K562 (cell line): ENCODE measurements around the gene MAD2L1BP. TPM values are rescaled to one million over a fixed set of nuclear protein-coding genes. Genes with fewer than 3 reads are reported as not detected.

ENCODE experiments used
- ATAC-seq: fragments of 200-7000 bp; cut with Tn5 transposase; 3 replicates; pipeline ENCODE4 v1.9.1; 2020; ENCODE audit warnings: moderate library complexity
- BruUV-seq: library from RNA; stranded (reverse); fragments of 400-500 nt; replicated peaks from 2 replicates; lab custom pipeline; 2021; lab: Mats Ljungman, UMichigan
- CTCF ChIA-PET: fragments of 300-600 bp; formaldehyde crosslinking; extraction: SDS; loops from one replicate; lab custom pipeline; 2021; ENCODE audit warnings: low intra/inter-chr PET ratio; lab: Yijun Ruan, JAX
- POLR2A ChIA-PET: fragments of 300-600, 350-650 bp; sonication (Branson Sonifier 250); formaldehyde crosslinking; extraction: SDS; loops from one replicate; lab custom pipeline; 2021; ENCODE audit warnings: antibody characterized with exemption, inconsistent platforms; lab: Yijun Ruan, JAX
- DNase-seq, 4 experiments: peaks; one replicate each; pipeline versions ENCODE4 v3.0.0 to v3.0.0-alpha.2; 2011 to 2018; ENCODE audit warnings: low spot score in 3 of 4, mixed read lengths in 3 of 4; ENCODE audit errors: extremely low read depth in 1 of 4
- FAIRE-seq: peaks from 2 replicates; lab custom pipeline; 2011; peaks lifted over from hg19 to GRCh38; lab: Jason Lieb, UNC
- H2AFZ ChIP-seq: 2 replicates; pipeline ENCODE4 v1.6.0; 2011; ENCODE audit warnings: low read depth, low read length, control low read depth, inconsistent platforms
- H3K27ac ChIP-seq: fragments of 200-600 bp; 3 replicates; pipeline ENCODE4 v1.8.0; 2011; ENCODE audit warnings: low read depth, mild to moderate bottlenecking, control low read depth, inconsistent platforms, low read length, moderate library complexity, mixed read lengths; ENCODE audit errors: extremely low read depth
- H3K27me3 ChIP-seq, 2 experiments: fragments of 300-600 bp in 1 of 2; 2 replicates in 1 of 2; 3 replicates in 1 of 2; pipeline versions ENCODE4 v1.6.0 to v1.8.0; 2011; ENCODE audit warnings: inconsistent platforms in 2 of 2, low read length in 2 of 2, mild to moderate bottlenecking in 1 of 2, mixed read lengths in 1 of 2, moderate library complexity in 1 of 2; ENCODE audit not compliant: control insufficient read depth in 2 of 2, insufficient read depth in 2 of 2
- H3K36me3 ChIP-seq: fragments of 300-600 bp; 3 replicates; pipeline ENCODE4 v1.8.0; 2011; ENCODE audit warnings: mild to moderate bottlenecking, low read length, inconsistent platforms; ENCODE audit not compliant: control insufficient read depth, insufficient read depth
- H3K4me1 ChIP-seq, 2 experiments: fragments of 200-600 bp in 1 of 2; replicated peaks in 1 of 2; 2 replicates in 1 of 2; 3 replicates in 1 of 2; pipeline versions ENCODE4 v1.5.1 to v1.8.0; 2011; ENCODE audit warnings: inconsistent platforms in 2 of 2, low read length in 2 of 2, mild to moderate bottlenecking in 1 of 2, mixed read lengths in 1 of 2, moderate library complexity in 1 of 2; ENCODE audit not compliant: control insufficient read depth in 2 of 2, insufficient read depth in 2 of 2
- H3K4me2 ChIP-seq: 2 replicates; pipeline ENCODE4 v1.6.1; 2011; ENCODE audit warnings: low read length, control low read depth, inconsistent platforms, mixed read lengths; ENCODE audit not compliant: insufficient read depth
- H3K4me3 ChIP-seq: fragments of 200-600 bp; sonication (generic), shearing (Covaris generic); 2 replicates; pipeline ENCODE4 v1.5.1; 2016; ENCODE audit warnings: control low read depth, inconsistent platforms
- H3K79me2 ChIP-seq: fragments of 200-600 bp; 3 replicates; pipeline ENCODE4 v1.8.0; 2011; ENCODE audit warnings: low read length, inconsistent platforms; ENCODE audit not compliant: control insufficient read depth, insufficient read depth
- H3K9ac ChIP-seq, 2 experiments: 2 replicates each; pipeline versions ENCODE4 v1.6.0 to v1.6.1; 2011; ENCODE audit warnings: low read depth in 2 of 2, low read length in 2 of 2, control low read depth in 1 of 2, inconsistent platforms in 1 of 2, mild to moderate bottlenecking in 1 of 2, mixed read lengths in 1 of 2; ENCODE audit not compliant: insufficient read depth in 1 of 2
- H3K9me1 ChIP-seq: one replicate; pipeline ENCODE4 v1.6.0; 2011; ENCODE audit warnings: inconsistent platforms, mild to moderate bottlenecking, low read length, moderate library complexity; ENCODE audit not compliant: control insufficient read depth, insufficient read depth
- H3K9me3 ChIP-seq: replicated peaks from 2 replicates; pipeline ENCODE4 v1.5.1; 2011; ENCODE audit warnings: low read depth, low read length, inconsistent platforms; ENCODE audit not compliant: control insufficient read depth, insufficient read depth
- H4K20me1 ChIP-seq: replicated peaks from 2 replicates; pipeline ENCODE4 v1.6.1; 2011; ENCODE audit warnings: low read length, inconsistent platforms, mixed read lengths; ENCODE audit not compliant: control insufficient read depth, insufficient read depth
- ID3 ChIP-seq, 2 experiments: fragments of 250-450 bp in 1 of 2; fragments of 450-650 bp in 1 of 2; sonication (Bioruptor Pico) in 1 of 2; IDR thresholded peaks; 2 replicates each; pipeline versions ENCODE4 v1.6.1 to v1.8.0; 2016 to 2021; ENCODE audit warnings: mild to moderate bottlenecking in 2 of 2, moderate library complexity in 2 of 2, missing compliant biosample characterization in 1 of 2, missing genetic modification characterization in 1 of 2
- POLR2AphosphoS5 ChIP-seq: IDR thresholded peaks from 2 replicates; pipeline ENCODE4 v1.6.1; 2011; ENCODE audit warnings: mild to moderate bottlenecking, low read depth, low read length, moderate library complexity; ENCODE audit not compliant: control insufficient read depth, insufficient read depth
- THRA ChIP-seq: fragments of 450-650 bp; IDR thresholded peaks from 2 replicates; pipeline ENCODE4 v1.6.1; 2017; ENCODE audit warnings: mild to moderate bottlenecking, moderate library complexity
- ZEB2 ChIP-seq: fragments of 450-650 bp; IDR thresholded peaks from 2 replicates; pipeline ENCODE4 v1.6.1; 2016
- WGBS: fragments of 100-300 bp; shearing (Covaris generic); methylation state at CpG from one replicate; pipeline ENCODE4 v1.1.6; 2016; ENCODE audit warnings: low coverage, mixed read lengths; ENCODE audit not compliant: insufficient coverage; ENCODE audit errors: missing lambda C conversion rate; 5-methylcytosine and 5-hydroxymethylcytosine counted together
- in situ Hi-C: fragments of 300-500 bp; cut with MboI; formaldehyde crosslinking; loops from 4 replicates; pipeline ENCODE4 v1.15.0; 2018; ENCODE audit warnings: inconsistent platforms, mixed read lengths
- intact Hi-C: fragments of 100-400 bp; cut with micrococcal nuclease; formaldehyde crosslinking; loops from 2 replicates; pipeline ENCODE4 v1.14.2; 2022
- polyA plus RNA-seq, 8 experiments: library from polyadenylated mRNA; depleted of rRNA in 4 of 8; stranded (reverse) in 5 of 8; unstranded in 3 of 8; fragments of >200 nt; fragmentation: Nextera tagmentation in 2 of 8; fragmentation: Illumina TruSeq in 1 of 8; extraction: Ambion mirVana in 2 of 8; extraction: Trizol in 1 of 8; gene quantifications; 2 replicates each; pipeline versions ENCODE4 v1.2.1 to v1.2.3, GENCODE V29; 2011 to 2014; ENCODE audit warnings: inconsistent platforms in 1 of 8, missing spikeins in 1 of 8
- total RNA-seq, 7 experiments: library from RNA; depleted of rRNA in 6 of 7; stranded (reverse); fragments of >200 nt in 6 of 7; fragmentation: Illumina TruSeq in 2 of 7; extraction: Trizol in 2 of 7; gene quantifications; 2 replicates each; pipeline versions ENCODE4 v1.2.1 to v1.2.3, GENCODE V29; 2011 to 2021; ENCODE audit warnings: low replicate concordance in 1 of 7

Gene MAD2L1BP
- total and polyA plus RNA-seq, 9 of the 15 experiments (the other 6 are each of a cell fraction or from before 2014, with no cell fraction given): 69.7 to 321 (median 111) TPM

GRCh38 chr6:43674921-43675320 lies 39.3 kb downstream of the MAD2L1BP start:
- BruUV-seq: no TSS peak
- no peak for FAIRE-seq
- H3K9me3 ChIP-seq: no peaks in the 10 kb centered on the region
- in situ Hi-C loops: no loop called here
- peaks cover 6% of the 10 kb centered on the region for H3K9me1 ChIP-seq
- H3K27ac ChIP-seq: no peak overlapping the region
- H3K36me3 ChIP-seq: peaks cover 95% of the 10 kb centered on the region
- CTCF ChIA-PET: no interaction called here
- H2AFZ ChIP-seq: no peak overlapping the region
- peaks cover 4% of the 10 kb centered on the region; the same call in 1 of the 3 replicates for H3K79me2 ChIP-seq
- H4K20me1 ChIP-seq: no peaks in the 10 kb centered on the region; the same call in 1 of the 2 replicates
- TF ChIP-seq THRA: no peak
- 0 out of 2 replicates have a peak, but pooled peaks have one; percentile 4 for TF ChIP-seq POLR2AphosphoS5
- TF ChIP-seq ID3 (CRISPR knock-in tag; IDR thresholded peaks at IDR 0.05): no peak
- TF ChIP-seq ID3 (tag; IDR thresholded peaks at IDR 0.05): no peak
- TF ChIP-seq ZEB2: no peak
- TF ChIP-seq, all 486 proteins: peak for 1
- no peaks in the 10 kb centered on the region for H3K27me3 ChIP-seq
- DNase-seq: no peak
- intact Hi-C loops: no loop called here
- no peak overlapping the region for H3K4me2 ChIP-seq
- POLR2A ChIA-PET: interaction anchor here (0.6 to 2.3 kb wide), 8 partner anchors 9 to 405 kb away, joined by 3 to 9 read pairs (median 3); no protein-coding TSS in a partner anchor
- H3K9ac ChIP-seq: no peak overlapping the region
- ATAC-seq: no peak
- peaks cover 12 to 14% of the 10 kb centered on the region in 2 experiments for H3K4me1 ChIP-seq
- 93% methylated on average over 8 of the region's 8 CpGs for WGBS
- H3K4me3 ChIP-seq: no peak overlapping the region
